ENCODE results near the gene PARVB.

Gene PARVB

DNA sequence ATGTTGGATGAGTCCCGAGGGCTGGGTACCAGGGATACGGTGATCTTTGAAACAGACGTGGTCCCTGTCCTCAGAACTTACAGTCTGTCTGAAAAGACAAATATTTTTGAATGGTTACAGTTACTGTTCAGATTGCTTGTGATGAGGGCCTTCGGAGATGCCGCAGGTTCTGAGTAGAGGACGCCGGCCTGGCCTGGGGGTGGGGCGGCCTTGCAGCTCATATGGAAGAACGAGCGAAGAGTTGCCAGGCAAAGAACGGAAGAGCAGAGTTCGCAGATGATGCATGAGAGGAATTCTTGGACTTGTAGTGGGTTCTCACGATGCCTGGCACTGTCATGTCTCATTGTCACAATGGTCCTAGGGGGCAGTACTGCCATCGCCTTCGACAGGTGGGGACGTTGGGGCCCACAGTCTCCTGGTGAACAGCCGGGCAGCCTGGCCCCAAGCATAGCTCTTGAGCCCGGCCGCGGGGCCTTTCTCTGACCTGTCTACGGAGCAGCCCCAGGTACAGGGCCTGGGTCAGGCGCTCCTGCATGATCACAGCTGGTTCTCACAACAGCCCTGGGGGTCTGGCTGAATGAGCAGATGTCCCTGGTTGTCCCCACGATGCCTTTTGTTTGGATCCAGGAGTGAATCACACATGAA is 95.7 kb downstream of the PARVB start:
- no peak overlapping the region for H3K4me3 ChIP-seq (ENCODE audit: low read depth, low read length)
- no peak for DNase-seq (ENCODE audit: low read depth)
- TF ChIP-seq POLR2A (IDR thresholded peaks at IDR 0.05; ENCODE audit: extremely low read depth, insufficient read length) (no peak), MYC (IDR thresholded peaks at IDR 0.05; ENCODE audit: low read depth, low read length) (no peak)
- TF ChIP-seq, protein P1, sequence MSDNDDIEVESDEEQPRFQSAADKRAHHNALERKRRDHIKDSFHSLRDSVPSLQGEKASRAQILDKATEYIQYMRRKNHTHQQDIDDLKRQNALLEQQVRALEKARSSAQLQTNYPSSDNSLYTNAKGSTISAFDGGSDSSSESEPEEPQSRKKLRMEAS (IDR thresholded peaks at IDR 0.05; ENCODE audit: low read depth, low read length): no peak
- TF ChIP-seq, protein P2, sequence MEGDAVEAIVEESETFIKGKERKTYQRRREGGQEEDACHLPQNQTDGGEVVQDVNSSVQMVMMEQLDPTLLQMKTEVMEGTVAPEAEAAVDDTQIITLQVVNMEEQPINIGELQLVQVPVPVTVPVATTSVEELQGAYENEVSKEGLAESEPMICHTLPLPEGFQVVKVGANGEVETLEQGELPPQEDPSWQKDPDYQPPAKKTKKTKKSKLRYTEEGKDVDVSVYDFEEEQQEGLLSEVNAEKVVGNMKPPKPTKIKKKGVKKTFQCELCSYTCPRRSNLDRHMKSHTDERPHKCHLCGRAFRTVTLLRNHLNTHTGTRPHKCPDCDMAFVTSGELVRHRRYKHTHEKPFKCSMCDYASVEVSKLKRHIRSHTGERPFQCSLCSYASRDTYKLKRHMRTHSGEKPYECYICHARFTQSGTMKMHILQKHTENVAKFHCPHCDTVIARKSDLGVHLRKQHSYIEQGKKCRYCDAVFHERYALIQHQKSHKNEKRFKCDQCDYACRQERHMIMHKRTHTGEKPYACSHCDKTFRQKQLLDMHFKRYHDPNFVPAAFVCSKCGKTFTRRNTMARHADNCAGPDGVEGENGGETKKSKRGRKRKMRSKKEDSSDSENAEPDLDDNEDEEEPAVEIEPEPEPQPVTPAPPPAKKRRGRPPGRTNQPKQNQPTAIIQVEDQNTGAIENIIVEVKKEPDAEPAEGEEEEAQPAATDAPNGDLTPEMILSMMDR (IDR thresholded peaks at IDR 0.05; ENCODE audit: low read depth, low read length): no peak

- TF ChIP-seq MYC (IDR thresholded peaks at IDR 0.05; ENCODE audit: low read depth, low read length): no peak
- TF ChIP-seq, protein P2 (IDR thresholded peaks at IDR 0.05; ENCODE audit: low read depth, low read length): no peak
- TF ChIP-seq, protein P1 (IDR thresholded peaks at IDR 0.05; ENCODE audit: low read depth, low read length): no peak
- no peak overlapping the region for H3K4me3 ChIP-seq (ENCODE audit: low read depth, low read length)
- no peak for DNase-seq (ENCODE audit: low read depth)
Observed at GRCh38 chr22:44120314-44120704, 96.2 kb downstream of the PARVB start.

GRCh38 chr22:44125421-44125820 is 101.3 kb downstream of the PARVB start:
- no peak overlapping the region for H3K4me3 ChIP-seq (ENCODE audit: low read depth, low read length)
- no peak for TF ChIP-seq MYC (IDR thresholded peaks at IDR 0.05; ENCODE audit: low read depth, low read length)
- TF ChIP-seq POLR2A (IDR thresholded peaks at IDR 0.05; ENCODE audit: extremely low read depth, insufficient read length): no peak
- TF ChIP-seq, protein P2 (IDR thresholded peaks at IDR 0.05; ENCODE audit: low read depth, low read length): no peak
- TF ChIP-seq, protein P1 (IDR thresholded peaks at IDR 0.05; ENCODE audit: low read depth, low read length): no peak
- DNase-seq (ENCODE audit: low read depth): no peak

DNA sequence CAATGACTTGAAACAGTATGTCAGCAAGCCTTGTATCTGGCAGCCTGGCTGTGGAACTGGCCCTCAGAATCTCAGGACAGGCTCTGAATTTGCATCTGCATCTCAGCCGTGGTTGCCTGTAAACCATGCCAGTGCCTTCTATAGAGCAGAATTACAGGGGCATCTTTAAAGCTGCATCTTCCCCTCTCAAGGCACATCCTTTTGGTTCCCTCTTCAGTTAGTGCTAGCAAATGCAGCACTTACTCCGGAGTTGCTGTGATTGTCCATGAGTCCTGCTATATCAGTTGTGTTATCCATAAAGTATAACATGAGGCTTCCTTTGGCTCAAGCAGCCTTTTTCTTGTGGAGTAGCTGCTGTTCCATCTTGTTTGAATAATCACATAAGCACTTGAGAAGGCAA is 102.7 kb downstream of the PARVB start:
- TF ChIP-seq, protein P2 (IDR thresholded peaks at IDR 0.05; ENCODE audit: low read depth, low read length): no peak
- TF ChIP-seq MYC (IDR thresholded peaks at IDR 0.05; ENCODE audit: low read depth, low read length) (no peak), POLR2A (IDR thresholded peaks at IDR 0.05; ENCODE audit: extremely low read depth, insufficient read length) (no peak)
- TF ChIP-seq, protein P1 (IDR thresholded peaks at IDR 0.05; ENCODE audit: low read depth, low read length): no peak
- no peak for DNase-seq (ENCODE audit: low read depth)
- H3K4me3 ChIP-seq (ENCODE audit: low read depth, low read length): no peak overlapping the region

DNA sequence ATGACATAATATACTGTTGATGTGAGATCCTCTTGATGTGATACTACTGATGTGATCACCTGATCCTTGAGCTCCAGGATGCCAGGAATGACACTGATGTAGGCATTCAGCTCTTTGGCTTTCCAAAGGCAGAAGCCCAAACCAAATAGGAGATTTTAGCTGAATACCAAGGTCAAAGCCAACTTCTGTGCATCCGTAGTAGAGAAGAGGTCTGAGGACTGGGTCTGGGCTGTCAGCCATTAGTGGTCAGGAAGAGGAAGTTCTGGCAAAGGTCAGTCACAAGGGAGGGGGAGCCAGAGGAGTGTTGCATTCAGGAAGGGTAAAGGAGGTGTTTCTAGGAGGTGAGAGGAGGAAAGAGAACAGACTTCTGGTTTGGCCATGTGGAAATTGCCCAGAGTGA is 103.3 kb downstream of the PARVB start:
- peak; percentile 26 for DNase-seq (ENCODE audit: low read depth)
- H3K4me3 ChIP-seq (ENCODE audit: low read depth, low read length): no peak overlapping the region
- no peak for TF ChIP-seq POLR2A (IDR thresholded peaks at IDR 0.05; ENCODE audit: extremely low read depth, insufficient read length)
- TF ChIP-seq, protein P1 (IDR thresholded peaks at IDR 0.05; ENCODE audit: low read depth, low read length): no peak

- no peak for DNase-seq (ENCODE audit: low read depth)
- TF ChIP-seq, protein P1 (IDR thresholded peaks at IDR 0.05; ENCODE audit: low read depth, low read length): no peak
- TF ChIP-seq, protein P2 (IDR thresholded peaks at IDR 0.05; ENCODE audit: low read depth, low read length): no peak
- TF ChIP-seq POLR2A (IDR thresholded peaks at IDR 0.05; ENCODE audit: extremely low read depth, insufficient read length): no peak
- TF ChIP-seq MYC (IDR thresholded peaks at IDR 0.05; ENCODE audit: low read depth, low read length): no peak
- no peak overlapping the region for H3K4me3 ChIP-seq (ENCODE audit: low read depth, low read length)
Observed at GRCh38 chr22:44128958-44129618, 105.0 kb downstream of the PARVB start.
